ENCODE results near the gene PLCB2.

DNA sequence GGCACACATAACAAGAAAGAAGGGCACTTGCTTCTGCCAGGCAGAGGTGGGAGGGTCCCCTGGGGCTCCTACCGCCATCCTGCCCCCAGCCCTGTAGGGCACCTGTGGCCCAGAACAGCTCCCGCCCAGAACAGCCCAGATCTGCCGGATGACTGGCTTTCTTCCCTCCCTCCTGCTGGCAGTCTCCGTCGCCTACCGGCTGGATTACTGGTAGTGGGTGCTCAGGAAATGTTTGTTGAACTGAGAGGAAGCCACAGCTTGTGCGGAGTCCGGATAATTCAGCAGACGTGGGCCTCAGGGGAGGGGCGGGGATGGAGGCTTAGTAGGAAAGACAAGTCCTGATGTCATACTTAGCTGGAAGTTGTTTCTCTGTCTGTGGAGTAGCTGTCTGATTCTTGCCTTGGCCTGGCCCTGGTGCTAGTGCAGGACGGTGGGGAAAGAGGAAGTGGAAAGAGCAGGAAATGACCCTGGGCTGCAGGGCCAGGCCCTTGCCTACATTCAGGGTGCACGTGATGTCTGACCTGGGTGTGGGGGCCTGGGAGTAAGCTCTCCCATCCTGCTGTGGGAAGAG, 26.3 kb upstream of the PLCB2 start:
- no peak for TF ChIP-seq EZH2 (IDR thresholded peaks at IDR 0.05; ENCODE audit: borderline replicate concordance, insufficient read depth, low read depth, low read length, poor library complexity, severe bottlenecking)
- TF ChIP-seq, protein P1, sequence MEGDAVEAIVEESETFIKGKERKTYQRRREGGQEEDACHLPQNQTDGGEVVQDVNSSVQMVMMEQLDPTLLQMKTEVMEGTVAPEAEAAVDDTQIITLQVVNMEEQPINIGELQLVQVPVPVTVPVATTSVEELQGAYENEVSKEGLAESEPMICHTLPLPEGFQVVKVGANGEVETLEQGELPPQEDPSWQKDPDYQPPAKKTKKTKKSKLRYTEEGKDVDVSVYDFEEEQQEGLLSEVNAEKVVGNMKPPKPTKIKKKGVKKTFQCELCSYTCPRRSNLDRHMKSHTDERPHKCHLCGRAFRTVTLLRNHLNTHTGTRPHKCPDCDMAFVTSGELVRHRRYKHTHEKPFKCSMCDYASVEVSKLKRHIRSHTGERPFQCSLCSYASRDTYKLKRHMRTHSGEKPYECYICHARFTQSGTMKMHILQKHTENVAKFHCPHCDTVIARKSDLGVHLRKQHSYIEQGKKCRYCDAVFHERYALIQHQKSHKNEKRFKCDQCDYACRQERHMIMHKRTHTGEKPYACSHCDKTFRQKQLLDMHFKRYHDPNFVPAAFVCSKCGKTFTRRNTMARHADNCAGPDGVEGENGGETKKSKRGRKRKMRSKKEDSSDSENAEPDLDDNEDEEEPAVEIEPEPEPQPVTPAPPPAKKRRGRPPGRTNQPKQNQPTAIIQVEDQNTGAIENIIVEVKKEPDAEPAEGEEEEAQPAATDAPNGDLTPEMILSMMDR (IDR thresholded peaks at IDR 0.05), result no peak
